ENCODE measurements around the gene ATP8B4.

ATP8B4 gene

GRCh38 chr15:49900903-49901235, 218.2 kb downstream of the ATP8B4 start:
- no peak overlapping the region for H3K4me3 ChIP-seq (ENCODE audit: control insufficient read depth, low read depth, low read length)
- DNase-seq (ENCODE audit: low read depth): no peak
- no peak for TF ChIP-seq CTCF (conservative IDR thresholded peaks at IDR 0.05; ENCODE audit: control insufficient read depth, insufficient read depth, low read depth, low read length)

- TF ChIP-seq CTCF (conservative IDR thresholded peaks at IDR 0.05; ENCODE audit: control insufficient read depth, insufficient read depth, low read depth, low read length): no peak
- no peak for DNase-seq (ENCODE audit: low read depth)
- no peak overlapping the region for H3K4me3 ChIP-seq (ENCODE audit: control insufficient read depth, low read depth, low read length)
Measured at GRCh38 chr15:49900006-49900902, 218.8 kb downstream of the ATP8B4 start.

GRCh38 chr15:49898575-49899283, 220.3 kb downstream of the ATP8B4 start:
- no peak overlapping the region for H3K4me3 ChIP-seq (ENCODE audit: control insufficient read depth, low read depth, low read length)
- no peak for DNase-seq (ENCODE audit: low read depth)
- no peak for TF ChIP-seq CTCF (conservative IDR thresholded peaks at IDR 0.05; ENCODE audit: control insufficient read depth, insufficient read depth, low read depth, low read length)

GRCh38 chr15:49898097-49898496, 220.9 kb downstream of the ATP8B4 start:
- H3K4me3 ChIP-seq (ENCODE audit: control insufficient read depth, low read depth, low read length): no peak overlapping the region
- DNase-seq (ENCODE audit: low read depth): no peak
- no peak for TF ChIP-seq CTCF (conservative IDR thresholded peaks at IDR 0.05; ENCODE audit: control insufficient read depth, insufficient read depth, low read depth, low read length)

GRCh38 chr15:49895347-49896223, 223.4 kb downstream of the ATP8B4 start:
- no peak overlapping the region for H3K4me3 ChIP-seq (ENCODE audit: control insufficient read depth, low read depth, low read length)
- no peak for TF ChIP-seq CTCF (conservative IDR thresholded peaks at IDR 0.05; ENCODE audit: control insufficient read depth, insufficient read depth, low read depth, low read length)
- peak; percentile 42 for DNase-seq (ENCODE audit: low read depth)

- no peak for TF ChIP-seq CTCF (conservative IDR thresholded peaks at IDR 0.05; ENCODE audit: control insufficient read depth, insufficient read depth, low read depth, low read length)
Measured at GRCh38 chr15:49890689-49891088, 228.3 kb downstream of the ATP8B4 start.

More at GRCh38 chr15:49890689-49891088, 228.3 kb downstream of the ATP8B4 start:
- H3K4me3 ChIP-seq (ENCODE audit: control insufficient read depth, low read depth, low read length): no peak overlapping the region
- DNase-seq (ENCODE audit: low read depth): no peak

Measured in fibroblast of mammary gland (primary cell).